Fibroblast of lung (primary cell): Measurements from ENCODE around the gene FAM209A.

Experiments used
- CTCF ChIP-seq, 2 donors: IDR thresholded peaks in 1 of 2; conservative IDR thresholded peaks in 1 of 2; 1 replicate in 1 of 2; 2 replicates in 1 of 2; pipeline ENCODE4 v1.5.1; 2011 to 2012; ENCODE audit warnings: low read length in 2 of 2, control low read depth in 1 of 2, inconsistent platforms in 1 of 2, low read depth in 1 of 2, mild to moderate bottlenecking in 1 of 2
- EZH2 ChIP-seq: IDR thresholded peaks from 2 replicates; pipeline ENCODE4 v1.5.1; 2012; ENCODE audit warnings: low read length, control low read depth, mild to moderate bottlenecking; ENCODE audit errors: missing control alignments

- TF ChIP-seq CTCF (conservative IDR thresholded peaks at IDR 0.05 in 1 of 2, IDR thresholded peaks at IDR 0.05 in 1 of 2; ENCODE audit: low read depth in 1 of 2, low read length in 2 of 2) (no peak), EZH2 (no peak)
These were observed 37.3 kb upstream of the FAM209A start for GRCh38 chr20:56487216-56487615.
